Measurements from ENCODE around the gene FTCD.

Gene FTCD

DNA sequence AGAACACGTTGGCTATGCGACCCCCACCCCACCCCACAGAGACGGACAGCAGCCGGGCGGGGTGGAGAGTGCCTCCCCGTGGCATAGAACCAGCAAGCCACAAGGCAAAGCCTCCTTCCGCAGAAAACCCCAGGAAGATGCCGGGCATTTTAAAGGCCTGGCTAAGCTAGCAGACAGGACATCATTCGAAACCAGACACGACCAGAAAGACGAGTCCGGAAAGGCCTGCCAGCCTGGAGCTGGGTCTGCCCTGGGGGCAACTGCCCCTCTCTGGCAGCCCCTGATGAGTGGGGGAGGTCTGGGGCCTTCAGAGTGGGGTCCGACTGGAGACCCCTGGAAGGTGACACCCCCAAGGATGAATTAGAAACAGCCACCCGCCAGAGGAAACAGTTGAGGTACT is 8.5 kb downstream of the FTCD start:
- in situ Hi-C loops (cut with MboI; ENCODE audit: low pct_unique_long_range_greater_than_20kb, low sequenced_read_pairs, unreplicated experiment): no loop called here
- no peak for DNase-seq (ENCODE audit: low spot score)
- TF ChIP-seq, protein P1, sequence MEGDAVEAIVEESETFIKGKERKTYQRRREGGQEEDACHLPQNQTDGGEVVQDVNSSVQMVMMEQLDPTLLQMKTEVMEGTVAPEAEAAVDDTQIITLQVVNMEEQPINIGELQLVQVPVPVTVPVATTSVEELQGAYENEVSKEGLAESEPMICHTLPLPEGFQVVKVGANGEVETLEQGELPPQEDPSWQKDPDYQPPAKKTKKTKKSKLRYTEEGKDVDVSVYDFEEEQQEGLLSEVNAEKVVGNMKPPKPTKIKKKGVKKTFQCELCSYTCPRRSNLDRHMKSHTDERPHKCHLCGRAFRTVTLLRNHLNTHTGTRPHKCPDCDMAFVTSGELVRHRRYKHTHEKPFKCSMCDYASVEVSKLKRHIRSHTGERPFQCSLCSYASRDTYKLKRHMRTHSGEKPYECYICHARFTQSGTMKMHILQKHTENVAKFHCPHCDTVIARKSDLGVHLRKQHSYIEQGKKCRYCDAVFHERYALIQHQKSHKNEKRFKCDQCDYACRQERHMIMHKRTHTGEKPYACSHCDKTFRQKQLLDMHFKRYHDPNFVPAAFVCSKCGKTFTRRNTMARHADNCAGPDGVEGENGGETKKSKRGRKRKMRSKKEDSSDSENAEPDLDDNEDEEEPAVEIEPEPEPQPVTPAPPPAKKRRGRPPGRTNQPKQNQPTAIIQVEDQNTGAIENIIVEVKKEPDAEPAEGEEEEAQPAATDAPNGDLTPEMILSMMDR (IDR thresholded peaks at IDR 0.05; ENCODE audit: extremely low read depth, insufficient read depth, missing control alignments): no peak

DNA sequence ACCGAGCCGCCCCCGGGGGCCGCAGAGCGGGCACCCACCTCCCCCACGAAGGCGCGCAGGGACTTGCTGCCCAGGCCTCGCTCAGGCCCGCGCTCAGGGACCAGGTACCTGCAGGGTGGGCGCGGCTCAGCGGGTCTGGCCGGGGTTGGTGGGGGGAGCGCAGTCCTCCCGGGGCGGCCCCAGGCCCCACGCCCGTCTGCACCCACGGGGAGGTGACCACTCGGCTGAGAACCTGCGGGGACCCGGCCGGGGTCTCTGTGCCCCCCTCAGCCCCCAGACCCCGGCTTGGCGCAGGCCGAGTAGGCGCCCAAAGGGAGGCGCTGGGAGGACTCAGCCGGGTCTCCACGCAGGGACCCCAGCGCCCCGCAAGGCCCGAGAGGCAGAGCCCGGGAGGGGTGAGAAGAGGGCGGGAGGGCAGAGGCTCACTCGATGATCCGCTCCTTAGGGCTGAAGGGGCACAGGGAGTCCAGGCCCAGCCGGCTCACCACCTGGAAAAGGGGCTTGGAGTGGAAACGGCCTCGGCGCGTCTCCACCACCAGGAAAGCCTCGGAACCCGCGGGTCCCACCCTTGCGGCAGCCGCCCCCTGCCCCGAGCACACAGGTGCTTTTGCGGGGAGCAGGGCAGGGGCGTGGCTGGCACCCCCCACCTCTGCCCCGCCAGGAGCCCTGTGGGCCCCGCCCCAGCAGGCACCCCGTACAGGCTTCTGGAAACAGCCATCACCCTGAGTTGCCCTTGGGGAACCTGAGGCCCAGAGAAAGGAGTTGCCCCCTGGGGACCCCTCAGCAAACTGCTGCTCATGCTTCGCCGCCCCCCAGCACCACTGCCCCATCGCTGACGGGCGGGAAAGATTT is 9.3 kb downstream of the FTCD start:
- in situ Hi-C loops (cut with MboI; ENCODE audit: low pct_unique_long_range_greater_than_20kb, low sequenced_read_pairs, unreplicated experiment): no loop called here
- no peak for DNase-seq (ENCODE audit: low spot score)
- TF ChIP-seq, protein P1 (IDR thresholded peaks at IDR 0.05; ENCODE audit: extremely low read depth, insufficient read depth, missing control alignments): no peak

DNA sequence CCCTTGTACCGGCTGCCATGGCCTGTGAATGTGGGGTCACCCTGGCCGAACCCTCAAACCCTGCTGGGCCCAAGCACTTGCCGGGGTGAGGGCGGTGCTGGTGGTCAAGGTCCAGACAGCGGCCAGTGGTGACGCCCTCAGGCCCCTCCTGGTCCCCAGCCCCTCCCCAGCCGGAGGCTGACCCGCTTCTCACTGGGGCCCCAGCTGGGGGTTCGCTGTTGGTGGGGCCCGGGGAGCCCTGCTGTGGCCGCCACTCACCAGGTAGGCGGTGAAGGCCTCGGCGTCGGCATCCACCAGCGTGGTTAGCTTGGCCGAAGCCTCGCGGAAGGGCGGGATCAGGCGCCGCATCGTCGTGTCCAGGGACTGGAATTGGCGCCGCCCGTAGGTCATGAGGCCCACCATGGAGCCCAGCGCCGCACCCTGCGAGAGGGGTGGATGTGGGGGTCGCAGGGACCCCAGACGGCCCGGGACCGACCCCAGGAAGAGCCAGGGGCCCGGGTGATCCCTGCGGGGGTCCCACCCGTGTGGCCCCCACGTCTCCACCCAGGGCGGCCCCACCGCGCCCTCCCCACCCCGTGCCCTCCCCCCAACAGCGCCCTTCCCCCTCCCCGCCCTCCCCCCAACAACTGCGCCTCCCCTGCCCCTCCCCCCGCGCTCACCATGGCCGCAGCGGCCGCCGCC is 10.1 kb downstream of the FTCD start:
- in situ Hi-C loops (cut with MboI; ENCODE audit: low pct_unique_long_range_greater_than_20kb, low sequenced_read_pairs, unreplicated experiment): no loop called here
- no peak for DNase-seq (ENCODE audit: low spot score)
- TF ChIP-seq, protein P1 (IDR thresholded peaks at IDR 0.05; ENCODE audit: extremely low read depth, insufficient read depth, missing control alignments): no peak

DNA sequence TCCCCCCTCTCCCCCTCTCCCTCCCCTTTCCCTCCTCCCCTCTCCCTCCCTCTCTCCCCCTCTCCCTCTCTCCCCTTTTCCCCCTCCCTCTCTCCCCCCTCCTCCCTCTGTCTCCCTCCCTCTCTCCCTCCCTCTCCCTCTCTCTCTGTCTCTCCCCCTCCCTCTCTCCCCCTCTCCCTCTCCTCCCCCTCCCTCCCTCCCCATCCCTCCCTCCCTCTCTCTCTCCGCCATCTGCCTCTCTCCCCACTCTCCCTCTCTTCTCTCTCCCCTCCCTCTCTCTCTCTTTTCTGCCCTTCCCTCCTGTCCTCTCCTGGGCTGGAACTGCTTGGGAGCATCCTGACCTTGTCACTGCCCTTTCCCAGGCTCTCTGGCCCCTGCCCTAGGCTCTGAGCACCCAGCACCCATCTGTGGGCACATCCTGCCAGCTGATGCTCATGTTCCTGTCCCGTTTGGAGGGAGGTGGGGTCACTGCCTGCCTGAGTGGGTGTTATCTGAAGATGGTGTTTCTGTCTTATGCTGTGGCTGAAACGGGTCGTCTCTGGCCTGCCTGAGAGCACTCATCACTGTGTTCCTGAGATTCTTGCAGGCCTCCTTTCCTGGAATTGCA is 10.8 kb downstream of the FTCD start:
- TF ChIP-seq, protein P1 (IDR thresholded peaks at IDR 0.05; ENCODE audit: extremely low read depth, insufficient read depth, missing control alignments): no peak
- in situ Hi-C loops (cut with MboI; ENCODE audit: low pct_unique_long_range_greater_than_20kb, low sequenced_read_pairs, unreplicated experiment): no loop called here
- no peak for DNase-seq (ENCODE audit: low spot score)

DNA sequence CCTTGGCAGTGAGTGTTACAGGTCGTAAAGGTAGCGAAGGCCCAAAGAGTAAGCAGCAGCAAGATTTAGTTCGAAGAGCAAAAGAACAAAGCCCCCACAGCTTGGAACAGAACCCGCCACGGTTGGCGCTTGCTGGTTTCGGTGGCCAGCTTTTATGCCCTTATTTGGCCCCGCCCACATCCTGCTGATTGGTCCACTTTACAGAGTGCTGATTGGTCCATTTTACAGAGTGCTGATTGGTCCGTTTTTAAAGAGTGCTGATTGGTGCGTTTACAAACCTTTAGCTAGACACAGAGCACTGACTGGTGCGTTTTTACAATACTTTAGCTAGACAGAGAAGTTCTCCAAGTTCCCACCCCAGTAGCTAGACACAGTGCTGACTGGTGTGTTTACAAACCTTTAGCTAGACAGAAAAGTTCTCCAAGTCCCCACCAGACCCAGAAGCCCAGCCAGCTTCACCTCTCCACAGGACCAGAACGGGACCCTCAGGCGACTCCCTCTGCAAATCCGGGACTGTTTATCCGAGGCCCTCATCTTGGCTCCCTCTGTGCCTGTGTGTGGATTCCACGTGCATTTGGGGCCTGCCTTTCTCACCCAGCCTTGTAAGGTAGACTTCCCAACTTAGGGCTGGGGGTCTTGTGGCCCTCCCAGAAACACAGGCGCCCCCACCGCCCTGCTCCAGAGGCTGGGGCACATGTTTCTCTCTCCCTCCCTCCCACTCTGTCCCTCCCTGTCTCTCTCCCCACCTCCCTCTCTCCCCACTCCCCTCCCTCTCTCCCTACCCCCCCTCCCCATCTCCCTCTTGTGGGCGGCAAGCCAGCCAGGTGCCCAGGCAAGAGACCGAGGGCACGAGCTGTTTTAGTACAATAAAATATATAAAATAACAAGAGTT is 12.6 kb downstream of the FTCD start:
- in situ Hi-C loops (cut with MboI; ENCODE audit: low pct_unique_long_range_greater_than_20kb, low sequenced_read_pairs, unreplicated experiment): no loop called here
- no peak for DNase-seq (ENCODE audit: low spot score)
- TF ChIP-seq, protein P1 (IDR thresholded peaks at IDR 0.05; ENCODE audit: extremely low read depth, insufficient read depth, missing control alignments): no peak
